GM20431 (cell line): ENCODE data around the gene MYT1.
"Not testable (repeated sequence)": the region's sequence is repeated elsewhere in the genome, so short reads cannot be mapped to it uniquely, and the experiment has no call there.

ENCODE experiments used
- in situ Hi-C: fragments of 300-500 bp; cut with MseI, MboI; formaldehyde crosslinking; loops from one replicate; pipeline ENCODE4 v1.15.0; 2020; ENCODE audit warnings: low sequenced_read_pairs; ENCODE audit not compliant: unreplicated experiment

The MYT1 gene

GRCh38 chr20:64283646-64284045, 119.4 kb downstream of the MYT1 start:
- in situ Hi-C loops = no loop called here

DNA sequence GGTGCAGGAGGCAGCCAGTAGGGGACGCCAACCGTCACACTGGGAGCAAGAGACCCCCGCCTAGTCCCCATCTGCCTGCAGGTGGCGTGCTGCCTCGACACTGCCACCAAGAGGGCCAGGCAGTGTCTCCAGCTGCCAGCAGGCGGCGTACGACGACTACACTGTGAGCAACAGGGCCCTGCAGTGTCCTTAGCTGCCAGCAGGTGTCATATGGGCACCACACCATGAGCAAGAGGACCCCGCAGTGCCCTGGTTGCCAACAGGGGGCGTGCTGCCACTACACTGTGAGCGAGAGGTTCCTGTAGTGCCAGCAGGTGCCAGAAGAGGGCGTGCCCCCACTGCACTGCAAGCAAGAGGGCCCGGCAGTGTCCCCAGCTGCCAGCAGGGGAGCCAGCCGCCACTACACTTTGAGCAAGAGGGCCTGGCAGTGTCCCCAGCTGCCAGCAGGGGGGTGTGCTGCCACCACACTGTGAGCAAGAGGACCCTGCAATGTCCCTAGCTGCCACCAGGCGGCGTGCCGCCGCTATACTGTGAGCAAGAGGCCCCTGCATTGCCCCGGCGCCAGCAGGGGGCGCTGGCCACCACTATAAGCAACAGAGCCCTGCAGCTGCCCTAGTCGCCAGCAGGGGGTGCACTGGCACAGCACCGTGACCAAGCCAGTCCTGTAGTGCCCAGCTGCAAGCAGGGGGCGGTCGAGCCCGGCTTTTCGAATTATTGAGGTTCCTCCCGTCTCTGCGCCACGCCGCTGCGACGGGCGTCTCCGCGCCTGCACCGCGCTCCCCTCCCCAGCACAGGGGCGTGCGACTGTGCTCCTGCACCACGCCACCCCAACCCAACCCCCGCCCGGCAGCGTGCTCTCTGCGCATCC, 121.6 kb downstream of the MYT1 start:
- in situ Hi-C loops = not testable (repeated sequence)

GRCh38 chr20:64286447-64287263, 122.4 kb downstream of the MYT1 start:
- in situ Hi-C loops = not testable (repeated sequence)

DNA sequence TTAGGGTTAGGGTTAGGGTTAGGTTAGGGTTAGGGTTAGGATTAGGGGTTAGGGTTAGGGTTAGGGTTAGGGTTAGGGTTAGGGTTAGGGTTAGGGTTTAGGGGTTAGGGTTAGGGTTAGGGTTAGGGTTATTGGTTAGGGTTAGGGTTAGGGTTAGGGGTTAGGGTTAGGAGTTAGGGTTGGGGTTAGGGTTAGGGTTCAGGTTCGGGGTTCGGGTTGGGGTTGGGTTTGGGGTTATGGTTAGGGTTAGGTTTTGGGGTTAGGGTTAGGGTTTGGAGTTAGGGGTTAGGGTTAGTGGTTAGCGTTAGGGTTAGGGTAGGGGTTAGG, 123.0 kb downstream of the MYT1 start:
- in situ Hi-C loops = not testable (repeated sequence)
